Activated T-cell treated with anti-CD3 and anti-CD28 coated beads, Interleukin-2, amount 50 U/mL, for 1 hour (primary cell): ENCODE data around the gene NFATC2.

ENCODE experiments used
- DNase-seq: peaks from one replicate; pipeline ENCODE4 v3.0.0-alpha.2; 2020

The NFATC2 gene

DNA sequence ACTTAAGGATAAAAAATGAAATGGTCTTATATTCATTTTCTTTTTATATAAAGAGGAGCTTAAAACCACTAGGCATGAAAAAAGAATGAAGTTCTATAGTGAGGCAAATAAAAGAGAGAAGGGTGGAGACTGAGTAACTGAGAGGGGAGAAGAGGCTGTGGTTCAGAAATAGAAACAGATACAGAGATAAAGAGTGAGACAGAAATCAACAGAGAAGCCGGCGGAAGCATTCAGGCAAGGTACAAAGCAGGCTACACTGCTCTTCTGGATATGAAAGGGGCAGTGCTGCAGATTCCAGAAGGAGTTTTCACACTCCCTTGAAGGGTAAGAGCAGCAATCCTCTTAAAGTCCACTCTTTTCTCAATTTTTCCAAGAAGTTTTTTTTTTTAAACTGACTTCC lies 29.9 kb downstream of the NFATC2 start:
- DNase-seq = no peak

DNA sequence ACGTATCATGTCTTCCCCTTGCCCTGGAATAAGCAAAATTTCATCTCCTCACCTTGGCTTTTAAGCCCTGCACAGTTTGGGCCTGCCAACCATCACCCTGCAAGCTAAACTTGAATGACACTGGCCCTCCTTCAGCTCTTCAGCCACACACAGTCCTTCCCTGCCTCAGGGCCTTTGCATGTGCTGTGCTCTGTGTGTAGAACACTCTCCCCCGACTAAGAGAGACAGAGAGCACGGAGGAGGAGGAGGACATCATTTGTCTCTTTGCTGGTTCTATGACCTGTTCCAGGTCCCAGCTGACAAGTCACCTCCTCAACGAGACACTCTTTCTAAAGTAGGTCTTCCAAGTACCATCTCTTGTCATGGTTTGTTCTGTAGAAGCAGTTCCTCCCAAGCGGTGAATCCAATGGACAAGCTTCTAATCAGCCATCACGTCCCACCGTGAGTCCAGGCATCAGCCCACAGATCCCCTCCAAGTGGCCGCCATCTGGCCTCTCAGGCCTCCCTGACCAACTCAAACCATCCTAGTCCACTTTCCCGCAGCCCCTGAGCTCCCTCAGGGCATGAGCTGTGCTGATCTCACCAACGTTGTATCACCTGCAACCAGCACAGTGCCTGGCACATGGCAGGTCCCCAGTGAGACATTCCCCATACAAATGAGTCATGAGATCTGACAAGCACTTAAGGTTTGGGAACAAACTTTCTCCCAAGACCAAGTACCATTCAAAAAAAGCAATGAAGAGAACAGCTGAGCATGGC lies 30.5 kb downstream of the NFATC2 start:
- DNase-seq = no peak

GRCh38 chr20:51510936-51511605 lies 31.4 kb downstream of the NFATC2 start:
- peak; percentile 3 for DNase-seq

DNA sequence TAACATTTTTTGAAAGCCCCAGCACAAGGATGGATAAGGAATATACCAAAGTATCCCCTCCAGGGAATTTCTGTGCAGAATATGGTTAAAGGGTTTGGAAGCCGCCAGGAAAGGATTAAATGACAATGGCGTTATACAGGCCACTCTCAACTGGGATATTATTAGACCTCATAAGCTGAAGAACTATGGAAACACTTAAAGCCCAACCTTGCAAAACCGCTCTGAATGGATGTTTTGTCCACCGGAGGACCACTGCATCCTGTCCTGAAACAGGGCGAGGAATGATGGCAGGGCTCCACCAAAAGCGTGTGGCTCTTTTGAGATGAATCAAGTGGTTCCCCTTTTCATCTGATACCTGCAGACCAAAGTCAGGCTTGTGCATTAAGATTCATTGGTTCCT lies 32.4 kb downstream of the NFATC2 start:
- DNase-seq = no peak

DNA sequence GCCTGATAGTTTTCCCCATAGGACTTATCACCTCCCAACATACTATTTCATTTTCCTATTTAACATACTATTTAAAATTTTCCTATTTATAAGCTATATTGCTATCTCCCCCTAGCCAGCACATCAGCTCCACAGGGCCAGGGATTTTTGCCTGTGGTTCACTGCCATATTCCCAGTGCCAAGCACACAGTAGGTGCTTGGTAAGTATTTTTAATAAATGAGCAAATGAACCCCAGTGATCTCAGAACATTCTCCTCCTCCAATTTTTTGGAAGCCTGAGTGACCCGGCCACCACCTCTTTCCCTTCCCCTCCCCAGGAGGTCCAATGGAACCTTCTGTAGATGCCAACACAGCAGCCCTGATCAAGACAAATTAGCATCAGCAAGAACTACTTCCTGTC lies 33.3 kb downstream of the NFATC2 start:
- DNase-seq = no peak

- no peak for DNase-seq
Measured at GRCh38 chr20:51508780-51509179, 33.7 kb downstream of the NFATC2 start.

DNA sequence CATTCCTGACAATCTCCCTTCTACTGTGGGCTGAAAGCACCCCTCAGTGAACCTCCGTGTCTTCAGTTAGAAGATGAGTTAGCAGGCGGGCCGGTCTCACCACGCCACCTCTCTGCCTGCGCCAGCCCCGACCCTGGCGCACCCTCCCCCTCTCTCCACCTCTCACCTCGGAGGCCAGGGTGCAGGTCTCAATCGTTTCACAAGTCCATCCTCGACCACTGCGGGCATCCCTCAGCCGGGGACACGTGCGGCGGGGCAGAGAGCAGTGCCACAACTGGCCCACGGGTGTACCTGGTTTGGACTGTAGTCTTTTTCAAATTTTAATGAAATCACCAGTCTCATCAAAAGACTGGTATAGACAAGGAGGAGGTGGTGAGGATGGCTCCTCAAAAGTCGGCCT lies 34.4 kb downstream of the NFATC2 start:
- no peak for DNase-seq

DNA sequence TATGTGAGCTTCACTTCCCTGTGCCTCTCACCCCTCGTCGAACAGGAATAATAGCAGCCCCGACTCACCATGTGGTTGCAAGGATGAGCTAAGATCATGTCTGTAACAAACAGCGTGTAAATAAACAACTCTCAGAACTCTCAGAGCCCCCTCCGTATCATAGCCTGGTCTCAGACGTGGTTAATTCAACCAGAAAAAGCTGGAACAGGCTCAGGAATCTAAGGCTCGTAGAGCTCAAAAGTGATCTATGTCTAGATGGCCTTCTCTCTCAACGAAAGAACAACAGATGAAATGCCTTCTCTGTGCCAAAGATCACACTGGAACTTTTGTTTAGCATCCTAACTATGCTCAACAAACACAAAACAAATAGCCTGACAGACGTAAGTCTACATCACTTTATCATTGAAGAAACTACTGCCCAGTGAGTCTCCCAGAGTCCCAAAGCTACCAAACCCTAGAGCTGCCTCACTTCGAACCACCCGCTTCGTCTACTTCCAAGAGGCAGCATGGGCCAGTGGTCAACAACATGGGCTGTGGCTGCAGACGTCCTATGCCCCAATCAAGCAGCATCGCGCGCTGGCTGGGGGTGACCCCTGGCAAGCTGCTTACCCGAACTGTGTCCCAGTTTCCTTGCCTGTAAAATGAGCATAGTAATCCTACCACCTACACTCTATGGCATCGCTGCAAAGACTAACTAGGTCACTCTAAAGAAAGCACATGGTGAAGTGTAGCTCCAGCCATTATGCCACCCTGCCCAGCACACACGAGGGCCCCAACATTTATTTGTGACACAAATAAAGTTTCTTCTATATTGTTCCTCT lies 35.1 kb downstream of the NFATC2 start:
- DNase-seq = no peak

DNA sequence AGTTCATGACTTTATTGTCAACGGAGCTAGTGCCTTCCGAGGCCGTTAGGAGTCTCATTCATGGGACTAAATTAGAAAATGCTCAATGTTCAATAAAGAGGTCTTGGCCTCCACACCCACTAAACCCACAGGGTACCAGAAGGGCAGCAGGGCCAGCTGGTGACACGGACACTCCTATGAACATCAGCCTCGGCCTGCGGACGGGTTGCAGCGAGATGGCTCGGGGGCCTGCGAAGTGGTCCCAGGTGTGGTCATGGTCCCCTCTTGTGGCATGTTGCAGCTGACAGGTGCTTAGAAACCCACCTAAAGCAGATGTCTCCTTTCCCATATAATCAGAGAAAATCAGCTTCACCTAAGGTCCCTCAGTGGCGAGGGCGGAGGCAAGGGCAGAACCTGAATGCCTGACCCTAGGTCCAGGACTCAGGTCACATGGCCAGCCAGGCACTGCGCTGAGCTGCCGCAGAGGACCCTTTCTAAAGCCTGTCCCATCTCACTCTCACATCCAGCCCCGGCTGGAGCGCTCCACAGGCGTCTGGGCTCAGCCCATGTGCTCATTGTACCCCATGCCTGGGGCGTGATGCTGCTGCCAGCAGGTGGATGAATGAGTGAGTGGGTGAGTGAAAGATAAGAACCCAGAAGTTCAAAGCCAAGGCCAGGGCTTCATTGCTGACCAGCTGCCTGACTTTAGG lies 35.8 kb downstream of the NFATC2 start:
- no peak for DNase-seq

GRCh38 chr20:51505566-51505965 lies 37.0 kb downstream of the NFATC2 start:
- DNase-seq = no peak

GRCh38 chr20:51503376-51503775 lies 39.1 kb downstream of the NFATC2 start:
- DNase-seq = no peak

GRCh38 chr20:51500936-51501335 lies 41.6 kb downstream of the NFATC2 start:
- DNase-seq = peak; percentile 51

DNA sequence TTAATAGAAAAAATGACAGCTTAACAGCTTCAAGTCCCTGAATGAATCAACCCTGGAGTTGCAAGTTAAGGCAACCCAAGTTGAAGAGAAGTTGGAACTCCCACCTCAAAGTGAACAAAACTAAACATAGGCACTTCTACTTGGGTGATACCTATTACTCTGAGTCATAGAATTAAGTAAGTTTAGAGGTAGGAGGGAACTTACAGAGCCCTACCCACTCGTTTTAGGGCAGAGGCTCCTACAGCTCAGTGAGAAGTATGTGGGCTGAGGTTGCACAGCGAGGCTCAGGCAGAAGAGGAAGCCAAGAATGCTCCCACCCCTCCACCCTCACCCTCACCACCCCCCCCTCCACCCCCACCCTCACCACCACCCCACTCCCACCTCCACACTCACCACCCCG lies 42.2 kb downstream of the NFATC2 start:
- DNase-seq = peak; percentile 42

GRCh38 chr20:51498765-51499540 lies 43.6 kb downstream of the NFATC2 start:
- no peak for DNase-seq

GRCh38 chr20:51497542-51498467 lies 44.7 kb downstream of the NFATC2 start:
- peak; percentile 62 for DNase-seq

GRCh38 chr20:51496964-51497363 lies 45.6 kb downstream of the NFATC2 start:
- DNase-seq = no peak

DNA sequence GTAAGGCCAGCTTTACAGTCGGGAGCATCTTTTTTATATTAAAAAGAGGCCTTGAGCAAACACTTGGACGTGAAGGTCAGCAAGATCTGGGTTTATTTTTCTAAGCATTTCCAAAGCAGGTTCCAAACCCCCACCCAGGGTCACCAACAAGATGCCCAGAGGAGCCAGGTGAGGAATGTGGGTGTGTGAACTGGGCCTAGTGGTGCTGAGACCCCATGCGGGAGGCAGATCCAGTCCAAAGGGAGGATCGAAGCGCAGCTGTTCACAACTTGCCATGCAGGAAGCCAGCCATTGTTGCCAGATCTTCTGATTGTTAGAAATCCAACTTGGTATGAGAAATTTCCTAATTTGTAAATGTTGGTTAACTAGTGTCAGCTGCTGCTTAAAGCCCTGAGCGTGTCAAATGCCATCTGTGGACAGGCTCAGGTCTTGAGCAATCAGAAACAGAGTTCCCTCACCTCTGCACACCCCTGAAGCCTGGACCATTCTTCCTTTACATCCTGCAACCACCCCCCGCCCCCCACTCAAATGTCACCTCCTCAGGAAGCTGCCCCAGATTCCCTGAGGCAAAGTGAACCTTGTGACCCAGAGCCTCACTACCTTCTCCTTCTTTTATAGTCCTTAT lies 46.5 kb downstream of the NFATC2 start:
- no peak for DNase-seq

GRCh38 chr20:51495291-51495690 lies 47.2 kb downstream of the NFATC2 start:
- no peak for DNase-seq

DNA sequence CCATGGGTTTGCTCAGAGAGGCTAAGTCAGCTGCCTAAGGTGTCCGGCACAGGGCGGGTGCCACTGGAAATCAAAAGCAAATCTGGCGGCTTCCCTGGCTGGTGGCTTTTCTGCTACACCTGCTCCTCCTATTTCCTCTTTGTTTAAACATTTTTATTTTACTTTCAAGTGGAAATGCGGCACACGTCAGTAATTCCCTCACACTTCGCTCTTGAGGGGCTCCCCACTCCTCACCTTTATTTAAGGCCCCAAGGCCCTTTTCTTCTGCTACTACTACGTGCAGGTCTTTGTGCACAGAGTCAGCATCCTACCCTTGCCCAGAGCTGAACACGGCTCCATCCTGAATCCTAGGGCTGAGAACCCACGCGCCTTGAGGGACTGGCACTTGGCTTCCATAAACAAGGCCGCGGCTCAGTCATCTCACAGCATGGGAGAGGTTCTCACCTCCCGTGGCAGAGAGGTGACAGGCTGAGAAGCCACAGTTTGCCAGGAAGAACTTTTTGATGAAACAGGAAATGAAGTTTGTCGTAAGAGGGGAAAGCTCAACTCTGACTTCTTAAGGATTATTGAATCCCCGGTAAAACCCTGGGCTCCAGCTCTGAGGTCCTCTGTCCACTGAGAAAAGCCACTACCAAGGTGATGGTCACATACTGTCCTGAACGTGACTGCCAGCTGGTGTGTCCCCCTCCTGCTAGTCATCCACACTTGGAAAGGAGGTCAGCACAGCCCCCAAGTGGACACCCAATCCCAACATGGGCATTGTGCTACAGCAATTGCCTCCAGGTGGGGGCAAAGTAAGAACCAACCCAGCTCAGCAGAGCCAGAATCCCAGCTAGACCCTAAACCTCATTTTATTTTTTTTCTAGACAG lies 48.0 kb downstream of the NFATC2 start:
- peak; percentile 54 for DNase-seq

- no peak for DNase-seq
Measured at GRCh38 chr20:51493346-51493791, 49.1 kb downstream of the NFATC2 start.
